Measurements from ENCODE around the gene LRP8.
A peak's percentile ranks its signal among the peaks of the same experiment; 100 is the strongest.

LRP8 gene

GRCh38 chr1:53341961-53342707 is 14.3 kb upstream of the LRP8 start:
- DNase-seq (ENCODE audit: low spot score in 2 of 2) (peak in 1 of 2 donors; percentile 5), ATAC-seq (replicated peaks; ENCODE audit: extremely low read depth, poor library complexity, severe bottlenecking) (no peak)
- no peaks in the 10 kb centered on the region for H3K9me3 Mint-ChIP-seq
- no peaks in the 10 kb centered on the region for H3K4me1 Mint-ChIP-seq
- no peak overlapping the region for H3K4me3 Mint-ChIP-seq
- H3K27ac Mint-ChIP-seq (ENCODE audit: low read depth) = no peak overlapping the region
- H3K27me3 Mint-ChIP-seq = no peaks in the 10 kb centered on the region
- H3K36me3 Mint-ChIP-seq (ENCODE audit: insufficient read depth) = no peaks in the 10 kb centered on the region

GRCh38 chr1:53341521-53341895 is 13.6 kb upstream of the LRP8 start:
- no peaks in the 10 kb centered on the region for H3K36me3 Mint-ChIP-seq (ENCODE audit: insufficient read depth)
- ATAC-seq (replicated peaks; ENCODE audit: extremely low read depth, poor library complexity, severe bottlenecking) (no peak), DNase-seq (ENCODE audit: low spot score in 2 of 2) (peak; percentile 0 to 2)
- H3K4me3 Mint-ChIP-seq = no peak overlapping the region
- no peaks in the 10 kb centered on the region for H3K27me3 Mint-ChIP-seq
- H3K27ac Mint-ChIP-seq (ENCODE audit: low read depth) = no peak overlapping the region
- no peaks in the 10 kb centered on the region for H3K4me1 Mint-ChIP-seq
- H3K9me3 Mint-ChIP-seq = no peaks in the 10 kb centered on the region

- peak in 1 of 2 donors; percentile 7 for DNase-seq (ENCODE audit: low spot score in 2 of 2)
- no peaks in the 10 kb centered on the region for H3K27me3 Mint-ChIP-seq
- no peaks in the 10 kb centered on the region for H3K36me3 Mint-ChIP-seq (ENCODE audit: insufficient read depth)
- peaks cover under 1% of the 10 kb centered on the region for H3K4me1 Mint-ChIP-seq
- H3K27ac Mint-ChIP-seq (ENCODE audit: low read depth) = no peak overlapping the region
- no peaks in the 10 kb centered on the region for H3K9me3 Mint-ChIP-seq
- no peak for ATAC-seq (replicated peaks; ENCODE audit: extremely low read depth, poor library complexity, severe bottlenecking)
- H3K4me3 Mint-ChIP-seq = no peak overlapping the region
Measured at GRCh38 chr1:53340660-53341520, 13.0 kb upstream of the LRP8 start.

GRCh38 chr1:53339736-53340635 is 12.1 kb upstream of the LRP8 start:
- no peak overlapping the region for H3K27ac Mint-ChIP-seq (ENCODE audit: low read depth)
- no peaks in the 10 kb centered on the region for H3K27me3 Mint-ChIP-seq
- peaks cover 10% of the 10 kb centered on the region for H3K4me1 Mint-ChIP-seq
- no peaks in the 10 kb centered on the region for H3K9me3 Mint-ChIP-seq
- H3K36me3 Mint-ChIP-seq (ENCODE audit: insufficient read depth) = no peaks in the 10 kb centered on the region
- DNase-seq (ENCODE audit: low spot score in 2 of 2) (peak; percentile 5 to 8), ATAC-seq (replicated peaks; ENCODE audit: extremely low read depth, poor library complexity, severe bottlenecking) (no peak)
- H3K4me3 Mint-ChIP-seq = no peak overlapping the region

GRCh38 chr1:53338423-53338822 is 10.6 kb upstream of the LRP8 start:
- ATAC-seq (replicated peaks; ENCODE audit: extremely low read depth, poor library complexity, severe bottlenecking) = no peak
- H3K4me3 Mint-ChIP-seq = no peak overlapping the region
- peak overlapping the region; percentile 47 for H3K27ac Mint-ChIP-seq (ENCODE audit: low read depth)

GRCh38 chr1:53337499-53337898 is 9.6 kb upstream of the LRP8 start:
- H3K27me3 Mint-ChIP-seq = no peaks in the 10 kb centered on the region
- H3K4me3 Mint-ChIP-seq = no peak overlapping the region
- peaks cover 15% of the 10 kb centered on the region for H3K4me1 Mint-ChIP-seq
- no peaks in the 10 kb centered on the region for H3K9me3 Mint-ChIP-seq
- peak overlapping the region; percentile 47 for H3K27ac Mint-ChIP-seq (ENCODE audit: low read depth)
- no peaks in the 10 kb centered on the region for H3K36me3 Mint-ChIP-seq (ENCODE audit: insufficient read depth)
- DNase-seq (ENCODE audit: low spot score in 2 of 2) = no peak
- no peak for ATAC-seq (replicated peaks; ENCODE audit: extremely low read depth, poor library complexity, severe bottlenecking)

More at GRCh38 chr1:53338423-53338822, 10.6 kb upstream of the LRP8 start:
- Mint-ChIP-seq H3K27me3 (no peaks in the 10 kb centered on the region), H3K4me1 (peaks cover 15% of the 10 kb centered on the region), H3K36me3 (ENCODE audit: insufficient read depth) (no peaks in the 10 kb centered on the region), H3K9me3 (no peaks in the 10 kb centered on the region)
- DNase-seq (ENCODE audit: low spot score in 2 of 2) = no peak

- no peaks in the 10 kb centered on the region for H3K36me3 Mint-ChIP-seq (ENCODE audit: insufficient read depth)
- peaks cover 15% of the 10 kb centered on the region for H3K4me1 Mint-ChIP-seq
- ATAC-seq (replicated peaks; ENCODE audit: extremely low read depth, poor library complexity, severe bottlenecking) (no peak), DNase-seq (ENCODE audit: low spot score in 2 of 2) (no peak)
- no peaks in the 10 kb centered on the region for H3K27me3 Mint-ChIP-seq
- no peak overlapping the region for H3K27ac Mint-ChIP-seq (ENCODE audit: low read depth)
- no peak overlapping the region for H3K4me3 Mint-ChIP-seq
- no peaks in the 10 kb centered on the region for H3K9me3 Mint-ChIP-seq
Measured at GRCh38 chr1:53336146-53336545, 8.3 kb upstream of the LRP8 start.

- ATAC-seq (replicated peaks; ENCODE audit: extremely low read depth, poor library complexity, severe bottlenecking) = no peak
- H3K4me1 Mint-ChIP-seq = peaks cover 15% of the 10 kb centered on the region
- no peaks in the 10 kb centered on the region for H3K27me3 Mint-ChIP-seq
- H3K36me3 Mint-ChIP-seq (ENCODE audit: insufficient read depth) = no peaks in the 10 kb centered on the region
- no peaks in the 10 kb centered on the region for H3K9me3 Mint-ChIP-seq
- no peak for DNase-seq (ENCODE audit: low spot score in 2 of 2)
- H3K4me3 Mint-ChIP-seq = no peak overlapping the region
- no peak overlapping the region for H3K27ac Mint-ChIP-seq (ENCODE audit: low read depth)
Measured at GRCh38 chr1:53335661-53336060, 7.8 kb upstream of the LRP8 start.

- H3K4me3 Mint-ChIP-seq = no peak overlapping the region
Measured at GRCh38 chr1:53334781-53335180, 6.9 kb upstream of the LRP8 start.

GRCh38 chr1:53334312-53334711 is 6.4 kb upstream of the LRP8 start:
- ATAC-seq (replicated peaks; ENCODE audit: extremely low read depth, poor library complexity, severe bottlenecking) = no peak

More at GRCh38 chr1:53334781-53335180, 6.9 kb upstream of the LRP8 start:
- ATAC-seq (replicated peaks; ENCODE audit: extremely low read depth, poor library complexity, severe bottlenecking) = peak; percentile 68
- Mint-ChIP-seq H3K27me3 (no peaks in the 10 kb centered on the region), H3K36me3 (ENCODE audit: insufficient read depth) (no peaks in the 10 kb centered on the region), H3K4me1 (peaks cover 15% of the 10 kb centered on the region), H3K9me3 (no peaks in the 10 kb centered on the region), H3K27ac (ENCODE audit: low read depth) (no peak overlapping the region)
- peak in 1 of 2 donors; percentile 7 for DNase-seq (ENCODE audit: low spot score in 2 of 2)

GRCh38 chr1:53332833-53333232 is 5.0 kb upstream of the LRP8 start:
- Mint-ChIP-seq H3K4me1 (peaks cover 22% of the 10 kb centered on the region), H3K9me3 (no peaks in the 10 kb centered on the region), H3K27me3 (no peaks in the 10 kb centered on the region), H3K4me3 (no peak overlapping the region), H3K36me3 (ENCODE audit: insufficient read depth) (peaks cover 2% of the 10 kb centered on the region), H3K27ac (ENCODE audit: low read depth) (no peak overlapping the region)
- no peak for DNase-seq (ENCODE audit: low spot score in 2 of 2)
- ATAC-seq (replicated peaks; ENCODE audit: extremely low read depth, poor library complexity, severe bottlenecking) = no peak

More at GRCh38 chr1:53334312-53334711, 6.4 kb upstream of the LRP8 start:
- Mint-ChIP-seq H3K9me3 (no peaks in the 10 kb centered on the region), H3K4me1 (peaks cover 15% of the 10 kb centered on the region), H3K27ac (ENCODE audit: low read depth) (no peak overlapping the region), H3K36me3 (ENCODE audit: insufficient read depth) (no peaks in the 10 kb centered on the region), H3K4me3 (no peak overlapping the region), H3K27me3 (no peaks in the 10 kb centered on the region)
- no peak for DNase-seq (ENCODE audit: low spot score in 2 of 2)

GRCh38 chr1:53332186-53332564 is 4.3 kb upstream of the LRP8 start:
- Mint-ChIP-seq H3K36me3 (ENCODE audit: insufficient read depth) (peaks cover 2% of the 10 kb centered on the region), H3K9me3 (no peaks in the 10 kb centered on the region), H3K4me3 (no peak overlapping the region), H3K27ac (ENCODE audit: low read depth) (no peak overlapping the region), H3K27me3 (no peaks in the 10 kb centered on the region), H3K4me1 (peaks cover 24% of the 10 kb centered on the region)
- ATAC-seq (replicated peaks; ENCODE audit: extremely low read depth, poor library complexity, severe bottlenecking) (no peak), DNase-seq (ENCODE audit: low spot score in 2 of 2) (no peak)

All from central memory CD8-positive, alpha-beta T cell (primary cell).